GM12878 (cell line): ENCODE measurements around the gene ABCD4. TPM values are rescaled to one million over a fixed set of nuclear protein-coding genes. Genes with fewer than 3 reads are reported as not detected.

Experiments used
- ATAC-seq: fragments of 200-7000 bp; cut with Tn5 transposase; 3 replicates; pipeline ENCODE4 v1.9.1; 2020; ENCODE audit warnings: mild to moderate bottlenecking, moderate library complexity
- BruUV-seq: library from RNA; stranded (reverse); fragments of 400-500 nt; replicated peaks from 2 replicates; lab custom pipeline; 2021; lab: Mats Ljungman, UMichigan
- CTCF ChIA-PET: fragments of 300-600 bp; sonication (Branson Sonifier 250); formaldehyde crosslinking; extraction: SDS; loops from one replicate; lab custom pipeline; 2021; ENCODE audit warnings: inconsistent platforms; lab: Yijun Ruan, JAX
- POLR2A ChIA-PET: fragments of 350-600 bp; formaldehyde crosslinking; extraction: SDS; loops from one replicate; lab custom pipeline; 2021; ENCODE audit warnings: inconsistent platforms; lab: Charles Lee
- RAD21 ChIA-PET: fragments of 300-600 bp; sonication (Branson Sonifier 250); formaldehyde crosslinking; loops from one replicate; lab custom pipeline; 2023; ENCODE audit warnings: antibody characterized with exemption; ENCODE audit not compliant: unreplicated experiment; lab: Charles Lee
- SMC1A ChIA-PET: fragments of 300-600 bp; sonication (Branson Sonifier 250); formaldehyde crosslinking; loops from one replicate; lab custom pipeline; 2023; ENCODE audit not compliant: unreplicated experiment, uncharacterized antibody; lab: Charles Lee
- DNase-seq: peaks from one replicate; pipeline ENCODE4 v3.0.0-alpha.2; 2011; ENCODE audit warnings: low read depth, low spot score
- FAIRE-seq: peaks from 3 replicates; lab custom pipeline; 2011; peaks lifted over from hg19 to GRCh38; lab: Jason Lieb, UNC
- H2AFZ ChIP-seq: 2 replicates; pipeline ENCODE4 v1.6.0; 2011; ENCODE audit warnings: low read depth, low read length, control low read depth; ENCODE audit not compliant: control insufficient read depth
- H3K27ac ChIP-seq: 2 replicates; pipeline ENCODE4 v1.5.1; 2011; ENCODE audit warnings: control low read depth; ENCODE audit not compliant: control insufficient read depth, insufficient read depth
- H3K27me3 ChIP-seq, 2 experiments: replicated peaks in 1 of 2; 2 replicates each; pipeline versions ENCODE4 v1.6.0 to v1.6.1; 2011; ENCODE audit warnings: low read length in 1 of 2; ENCODE audit not compliant: control insufficient read depth in 2 of 2, insufficient read depth in 2 of 2
- H3K36me3 ChIP-seq, 2 experiments: 2 replicates each; pipeline ENCODE4 v1.5.1; 2011; ENCODE audit warnings: low read length in 1 of 2; ENCODE audit not compliant: control insufficient read depth in 2 of 2, insufficient read depth in 2 of 2
- H3K4me1 ChIP-seq: 2 replicates; pipeline ENCODE4 v1.6.1; 2011; ENCODE audit warnings: mild to moderate bottlenecking, low read length, moderate library complexity, mixed read lengths; ENCODE audit not compliant: control insufficient read depth, insufficient read depth
- H3K4me2 ChIP-seq: 2 replicates; pipeline ENCODE4 v1.6.0; 2011; ENCODE audit warnings: control low read depth; ENCODE audit not compliant: control insufficient read depth, insufficient read depth
- H3K4me3 ChIP-seq: fragments of 200-600 bp; sonication (generic); 2 replicates; pipeline ENCODE4 v1.5.1; 2016
- H3K79me2 ChIP-seq: 2 replicates; pipeline ENCODE4 v1.6.0; 2011; ENCODE audit warnings: low read length; ENCODE audit not compliant: control insufficient read depth, insufficient read depth
- H3K9ac ChIP-seq: 2 replicates; pipeline ENCODE4 v1.8.0; 2011; ENCODE audit warnings: low read length, control low read depth, mixed read lengths; ENCODE audit not compliant: control insufficient read depth, insufficient read depth
- H3K9me3 ChIP-seq: replicated peaks from 3 replicates; pipeline ENCODE4 v1.5.1; 2011; ENCODE audit warnings: mild to moderate bottlenecking, low read length; ENCODE audit not compliant: control insufficient read depth, insufficient read depth
- H4K20me1 ChIP-seq: 2 replicates; pipeline ENCODE4 v1.6.0; 2011; ENCODE audit not compliant: control insufficient read depth, insufficient read depth
- BHLHE40 ChIP-seq, 2 experiments: fragments of 450-650 bp in 1 of 2; IDR thresholded peaks; 2 replicates each; pipeline ENCODE4 v1.6.1; 2011 to 2017; ENCODE audit warnings: low read depth in 2 of 2, borderline replicate concordance in 1 of 2, improper control_type of control experiment in 1 of 2, low read length in 1 of 2, mild to moderate bottlenecking in 1 of 2
- MEF2B ChIP-seq: fragments of 450-650 bp; IDR thresholded peaks from 2 replicates; pipeline ENCODE4 v1.6.1; 2018; ENCODE audit warnings: mild to moderate bottlenecking, moderate library complexity; ENCODE audit not compliant: partially characterized antibody, poor library complexity, severe bottlenecking
- MTA2 ChIP-seq: fragments of 450-650 bp; IDR thresholded peaks from 2 replicates; pipeline ENCODE4 v1.6.1; 2016; ENCODE audit warnings: low read depth, mild to moderate bottlenecking, moderate library complexity
- POLR2AphosphoS2 ChIP-seq: IDR thresholded peaks from 2 replicates; pipeline ENCODE4 v1.6.1; 2011; ENCODE audit warnings: low read depth, mild to moderate bottlenecking, low read length, improper control_type of control experiment, moderate library complexity
- RAD21 ChIP-seq: IDR thresholded peaks from 2 replicates; pipeline ENCODE4 v1.6.1; 2011; ENCODE audit warnings: mild to moderate bottlenecking, low read depth, low read length, moderate library complexity; ENCODE audit not compliant: insufficient read depth
- RCOR1 ChIP-seq: conservative IDR thresholded peaks from 2 replicates; pipeline ENCODE4 v1.6.1; 2012; ENCODE audit warnings: low read depth, low read length, improper control_type of control experiment
- RFX5 ChIP-seq: IDR thresholded peaks from 2 replicates; pipeline ENCODE4 v1.6.1; 2011; ENCODE audit warnings: low read depth, low read length, improper control_type of control experiment
- ZNF384 ChIP-seq: IDR thresholded peaks from 2 replicates; pipeline ENCODE4 v1.6.1; 2012; ENCODE audit warnings: low read depth, mild to moderate bottlenecking, low read length, improper control_type of control experiment, borderline replicate concordance
- WGBS: methylation state at CpG from one replicate; pipeline ENCODE4 v1.1.6; 2016; ENCODE audit warnings: low lambda C conversion rate; ENCODE audit not compliant: insufficient replicate concordance, insufficient coverage; ENCODE audit errors: missing lambda C conversion rate; 5-methylcytosine and 5-hydroxymethylcytosine counted together
- in situ Hi-C: fragments of 300-500 bp; cut with MboI; formaldehyde crosslinking; loops from 9 replicates; pipeline ENCODE4 v1.14.3; 2018; ENCODE audit warnings: mixed read lengths
- intact Hi-C: fragments of 100-400 bp; cut with micrococcal nuclease; formaldehyde crosslinking; loops from one replicate; pipeline ENCODE4 v1.14.2; 2022; ENCODE audit not compliant: unreplicated experiment
- polyA plus RNA-seq, 11 experiments: library from polyadenylated mRNA; depleted of rRNA in 4 of 11; unstranded in 6 of 11; stranded (reverse) in 5 of 11; fragments of >200 nt; fragmentation: Nextera tagmentation in 4 of 11; fragmentation: Illumina TruSeq in 1 of 11; extraction: Ambion mirVana in 4 of 11; extraction: Trizol in 1 of 11; gene quantifications; 1 replicate in 1 of 11; 2 replicates in 10 of 11; pipeline versions ENCODE4 v1.2.1 to v1.2.3, GENCODE V29; 2011 to 2016; ENCODE audit warnings: inconsistent platforms in 2 of 11, missing spikeins in 2 of 11, low read depth in 1 of 11
- total RNA-seq, 4 experiments: library from RNA; depleted of rRNA in 3 of 4; stranded (reverse); fragments of >200 nt in 3 of 4; fragmentation: Illumina TruSeq in 1 of 4; extraction: Trizol in 1 of 4; gene quantifications; 2 replicates each; pipeline versions ENCODE4 v1.2.1 to v1.2.3, GENCODE V29; 2013 to 2021
- TF ChIP-seq, protein P1 (sequence below), 3 experiments: IDR thresholded peaks in 2 of 3; conservative IDR thresholded peaks in 1 of 3; 2 replicates each; pipeline ENCODE4 v1.5.1; 2011; ENCODE audit warnings: low read depth in 3 of 3, low read length in 3 of 3, mild to moderate bottlenecking in 3 of 3, control low read depth in 2 of 3, moderate library complexity in 2 of 3, inconsistent platforms in 1 of 3, mixed read lengths in 1 of 3; ENCODE audit not compliant: control insufficient read depth in 2 of 3, insufficient read depth in 1 of 3; ENCODE audit errors: extremely low read depth in 1 of 3

The ABCD4 gene
- total and polyA plus RNA-seq, 10 of the 15 experiments (the other 5 are each of a cell fraction or from before 2014, with no cell fraction given) = 5.7 to 29.5 (median 23.4) TPM

DNA sequence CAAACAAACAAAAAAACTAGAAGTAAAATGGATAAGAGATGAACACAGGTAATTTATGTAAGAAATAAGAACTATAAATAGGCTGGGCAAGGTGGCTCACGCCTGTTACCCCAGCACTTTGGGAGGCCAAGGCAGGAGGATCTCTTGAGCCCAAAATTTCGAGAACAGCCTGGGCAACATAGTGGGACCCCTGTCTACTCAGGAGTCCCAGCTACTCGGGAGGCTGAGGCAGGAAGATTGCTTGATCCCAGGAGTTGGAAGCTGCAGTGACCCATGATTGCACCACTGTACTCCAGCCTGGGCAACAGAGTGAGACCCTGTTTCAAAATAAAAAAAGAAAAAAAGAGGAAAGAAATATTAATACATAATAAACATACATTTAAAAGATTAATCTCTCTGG lies 22.7 kb upstream of the ABCD4 start:
- POLR2A ChIA-PET = no interaction called here
- H2AFZ ChIP-seq = no peak overlapping the region
- H3K27ac ChIP-seq = no peak overlapping the region
- no peaks in the 10 kb centered on the region for H3K36me3 ChIP-seq
- H3K27me3 ChIP-seq = no peaks in the 10 kb centered on the region; a peak in 1 of 4 replicates
- no peak for FAIRE-seq
- in situ Hi-C loops (no loop called here), intact Hi-C loops (no loop called here)
- no peak for TF ChIP-seq MEF2B
- H3K4me3 ChIP-seq = no peak overlapping the region
- CTCF ChIA-PET = interaction anchor here (0.7 to 2.2 kb wide), 5 partner anchors 12 to 216 kb away, joined by 3 to 8 read pairs (median 4); no protein-coding TSS in a partner anchor
- 2% methylated on average over 3 of the region's 3 CpGs for WGBS
- no peaks in the 10 kb centered on the region for H3K79me2 ChIP-seq
- no peaks in the 10 kb centered on the region for H3K9me3 ChIP-seq
- no peak overlapping the region for H3K4me2 ChIP-seq
- no peak overlapping the region for H3K9ac ChIP-seq
- BruUV-seq = no TSS peak
- no peaks in the 10 kb centered on the region for H4K20me1 ChIP-seq
- ATAC-seq = no peak
- RAD21 ChIA-PET = no interaction called here
- DNase-seq = no peak
- no peaks in the 10 kb centered on the region for H3K4me1 ChIP-seq
- SMC1A ChIA-PET = interaction anchor here (0.9 kb wide), 1 partner anchor 55 kb away, joined by 3 read pairs; no protein-coding TSS in a partner anchor

DNA sequence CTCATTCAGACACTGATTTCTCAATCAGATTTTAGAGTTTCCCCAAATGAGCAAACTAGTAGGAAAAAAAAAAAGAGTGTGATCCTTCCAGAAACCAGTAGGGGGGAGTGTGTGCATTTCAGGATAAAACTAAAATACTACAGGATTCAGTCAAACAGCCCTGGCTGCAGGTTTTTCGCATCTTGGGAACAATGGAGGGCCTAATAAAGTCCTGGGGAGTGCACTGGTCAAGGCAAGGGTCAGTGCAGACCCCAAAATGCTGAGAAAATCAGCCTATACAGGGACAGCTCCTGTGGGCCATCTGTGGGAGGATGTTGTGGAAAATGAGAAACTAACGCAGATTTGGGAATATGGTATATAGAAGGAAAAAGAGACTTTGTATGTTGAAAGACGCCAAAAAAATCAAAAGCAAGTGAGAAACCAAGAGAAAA lies 22.2 kb upstream of the ABCD4 start:
- BruUV-seq = no TSS peak

More for the DNA sequence above, 22.2 kb upstream of the ABCD4 start:
- peak; percentile 45; the same call in 2 of the 3 replicates for ATAC-seq
- TF ChIP-seq RCOR1 (no peak), MTA2 (no peak), ZNF384 (0 out of 2 replicates have a peak, but pooled peaks have one; percentile 15), RAD21 (peak; percentile 32; the same call in 1 of the 2 replicates), BHLHE40 (IDR thresholded peaks at IDR 0.05; ENCODE audit: borderline replicate concordance in 1 of 2, low read depth in 2 of 2, low read length in 1 of 2) (no peak), RFX5 (no peak), POLR2AphosphoS2 (no peak)
- TF ChIP-seq, protein P1, sequence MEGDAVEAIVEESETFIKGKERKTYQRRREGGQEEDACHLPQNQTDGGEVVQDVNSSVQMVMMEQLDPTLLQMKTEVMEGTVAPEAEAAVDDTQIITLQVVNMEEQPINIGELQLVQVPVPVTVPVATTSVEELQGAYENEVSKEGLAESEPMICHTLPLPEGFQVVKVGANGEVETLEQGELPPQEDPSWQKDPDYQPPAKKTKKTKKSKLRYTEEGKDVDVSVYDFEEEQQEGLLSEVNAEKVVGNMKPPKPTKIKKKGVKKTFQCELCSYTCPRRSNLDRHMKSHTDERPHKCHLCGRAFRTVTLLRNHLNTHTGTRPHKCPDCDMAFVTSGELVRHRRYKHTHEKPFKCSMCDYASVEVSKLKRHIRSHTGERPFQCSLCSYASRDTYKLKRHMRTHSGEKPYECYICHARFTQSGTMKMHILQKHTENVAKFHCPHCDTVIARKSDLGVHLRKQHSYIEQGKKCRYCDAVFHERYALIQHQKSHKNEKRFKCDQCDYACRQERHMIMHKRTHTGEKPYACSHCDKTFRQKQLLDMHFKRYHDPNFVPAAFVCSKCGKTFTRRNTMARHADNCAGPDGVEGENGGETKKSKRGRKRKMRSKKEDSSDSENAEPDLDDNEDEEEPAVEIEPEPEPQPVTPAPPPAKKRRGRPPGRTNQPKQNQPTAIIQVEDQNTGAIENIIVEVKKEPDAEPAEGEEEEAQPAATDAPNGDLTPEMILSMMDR (IDR thresholded peaks at IDR 0.05 in 2 of 3, conservative IDR thresholded peaks at IDR 0.05 in 1 of 3; ENCODE audit: control insufficient read depth in 2 of 3, extremely low read depth in 1 of 3, insufficient read depth in 1 of 3, low read depth in 3 of 3, low read length in 3 of 3) = peak; percentile 50 to 63 (median 51)
- no peaks in the 10 kb centered on the region; a peak in 1 of 4 replicates for H3K27me3 ChIP-seq
- WGBS = 26% methylated on average over 3 of the region's 3 CpGs
- no peak for DNase-seq
- ChIA-PET RAD21 (no interaction called here), CTCF (interaction anchor here (0.7 to 2.2 kb wide), 5 partner anchors 12 to 216 kb away, joined by 3 to 8 read pairs (median 4); no protein-coding TSS in a partner anchor), SMC1A (no interaction called here), POLR2A (no interaction called here)
- H3K9me3 ChIP-seq = no peaks in the 10 kb centered on the region
- no peak overlapping the region for H3K27ac ChIP-seq
- no peaks in the 10 kb centered on the region for H3K79me2 ChIP-seq
- no peaks in the 10 kb centered on the region for H3K36me3 ChIP-seq
- no peaks in the 10 kb centered on the region for H3K4me1 ChIP-seq
- H4K20me1 ChIP-seq = no peaks in the 10 kb centered on the region
- in situ Hi-C loops = no loop called here
- intact Hi-C loops = no loop called here
- H3K9ac ChIP-seq = no peak overlapping the region
- H2AFZ ChIP-seq = no peak overlapping the region
- no peak overlapping the region for H3K4me2 ChIP-seq
- H3K4me3 ChIP-seq = no peak overlapping the region
- peak; percentile 69 for FAIRE-seq
